ENCODE results near the gene PRICKLE1.

DNA sequence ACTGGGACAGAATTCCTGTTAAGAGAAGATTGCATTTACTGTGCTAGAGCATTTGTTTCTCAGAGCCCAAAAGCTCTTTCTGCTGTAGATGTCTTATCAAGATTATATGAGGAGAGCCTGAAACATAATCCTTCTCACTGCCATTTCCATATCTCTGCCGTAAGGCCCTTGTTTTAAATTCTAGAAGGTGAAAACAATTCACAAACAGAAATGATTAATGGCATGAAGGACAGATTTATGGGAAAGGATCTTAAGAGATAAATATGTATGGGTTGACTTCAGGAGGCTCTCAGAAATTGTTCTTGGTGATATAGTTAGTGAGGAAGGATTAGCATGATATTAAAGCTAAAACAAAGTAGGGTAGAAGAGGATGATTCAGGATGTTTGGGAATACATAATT, 40.8 kb upstream of the PRICKLE1 start:
- TF ChIP-seq, protein P1, sequence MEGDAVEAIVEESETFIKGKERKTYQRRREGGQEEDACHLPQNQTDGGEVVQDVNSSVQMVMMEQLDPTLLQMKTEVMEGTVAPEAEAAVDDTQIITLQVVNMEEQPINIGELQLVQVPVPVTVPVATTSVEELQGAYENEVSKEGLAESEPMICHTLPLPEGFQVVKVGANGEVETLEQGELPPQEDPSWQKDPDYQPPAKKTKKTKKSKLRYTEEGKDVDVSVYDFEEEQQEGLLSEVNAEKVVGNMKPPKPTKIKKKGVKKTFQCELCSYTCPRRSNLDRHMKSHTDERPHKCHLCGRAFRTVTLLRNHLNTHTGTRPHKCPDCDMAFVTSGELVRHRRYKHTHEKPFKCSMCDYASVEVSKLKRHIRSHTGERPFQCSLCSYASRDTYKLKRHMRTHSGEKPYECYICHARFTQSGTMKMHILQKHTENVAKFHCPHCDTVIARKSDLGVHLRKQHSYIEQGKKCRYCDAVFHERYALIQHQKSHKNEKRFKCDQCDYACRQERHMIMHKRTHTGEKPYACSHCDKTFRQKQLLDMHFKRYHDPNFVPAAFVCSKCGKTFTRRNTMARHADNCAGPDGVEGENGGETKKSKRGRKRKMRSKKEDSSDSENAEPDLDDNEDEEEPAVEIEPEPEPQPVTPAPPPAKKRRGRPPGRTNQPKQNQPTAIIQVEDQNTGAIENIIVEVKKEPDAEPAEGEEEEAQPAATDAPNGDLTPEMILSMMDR (conservative IDR thresholded peaks at IDR 0.05) = no peak
- TF ChIP-seq EZH2 (IDR thresholded peaks at IDR 0.05; ENCODE audit: low read depth) = no peak

All from PC-9 (cell line).